B cell (primary cell): ENCODE measurements around the gene COL19A1. TPM values are rescaled to one million over a fixed set of nuclear protein-coding genes. Genes with fewer than 3 reads are reported as not detected.

ENCODE experiments used
- ATAC-seq: fragments of 200-7000 bp; cut with Tn5 transposase; one replicate; pipeline ENCODE4 v1.10.0; 2021; ENCODE audit warnings: low read depth, mild to moderate bottlenecking, moderate number of reproducible peaks, moderate library complexity
- CTCF ChIA-PET: fragments of 350-600 bp; sonication (Branson Sonifier 250); formaldehyde crosslinking; loops from one replicate; lab custom pipeline; 2021; ENCODE audit warnings: antibody characterized with exemption, inconsistent platforms; lab: Charles Lee
- POLR2A ChIA-PET: fragments of 350-600 bp; sonication (Branson Sonifier 250); formaldehyde crosslinking; loops from one replicate; lab custom pipeline; 2021; ENCODE audit warnings: antibody characterized with exemption; lab: Charles Lee
- DNase-seq: peaks from one replicate; pipeline ENCODE4 v3.0.0; 2013
- H2AFZ ChIP-seq: 2 replicates; pipeline ENCODE4 v1.6.1; 2012; ENCODE audit warnings: mild to moderate bottlenecking, low read depth, low read length; ENCODE audit not compliant: insufficient read depth, poor library complexity, severe bottlenecking
- H3K27ac ChIP-seq, 2 donors: 1 replicate in 1 of 2; 2 replicates in 1 of 2; pipeline ENCODE4 v1.5.1; 2012 to 2013; ENCODE audit warnings: low read length in 2 of 2, mild to moderate bottlenecking in 2 of 2, moderate library complexity in 1 of 2
- H3K27me3 ChIP-seq, 4 experiments: fragments of 200-600 bp in 1 of 4; sonication (generic) in 1 of 4; replicated peaks in 1 of 4; 1 replicate in 2 of 4; 2 replicates in 2 of 4; pipeline versions ENCODE4 v1.6.1 to v1.7.0; 2013 to 2016; ENCODE audit warnings: low read length in 3 of 4, mild to moderate bottlenecking in 2 of 4, mixed read lengths in 1 of 4, moderate library complexity in 1 of 4; ENCODE audit not compliant: insufficient read depth in 4 of 4, control insufficient read depth in 3 of 4; ENCODE audit errors: control extremely low read depth in 1 of 4
- H3K36me3 ChIP-seq, 2 experiments: replicated peaks in 1 of 2; 1 replicate in 1 of 2; 2 replicates in 1 of 2; pipeline versions ENCODE4 v1.6.1 to v1.7.1; 2013; ENCODE audit warnings: low read length in 1 of 2; ENCODE audit not compliant: insufficient read depth in 2 of 2, control insufficient read depth in 1 of 2; ENCODE audit errors: control extremely low read depth in 1 of 2, extremely low read depth in 1 of 2
- H3K4me1 ChIP-seq, 2 donors: fragments of 200-600 bp in 1 of 2; sonication (generic) in 1 of 2; 1 replicate in 1 of 2; 2 replicates in 1 of 2; pipeline versions ENCODE4 v1.5.1 to v1.6.1; 2013 to 2017; ENCODE audit warnings: low read length in 2 of 2; ENCODE audit not compliant: control insufficient read depth in 2 of 2, insufficient read depth in 2 of 2
- H3K4me2 ChIP-seq: replicated peaks from 2 replicates; pipeline ENCODE3; 2012; ENCODE audit warnings: mild to moderate bottlenecking, low read depth, low read length; ENCODE audit not compliant: poor library complexity, severe bottlenecking
- H3K4me3 ChIP-seq, 5 experiments: fragments of 200-600 bp in 1 of 5; sonication (generic) in 1 of 5; 1 replicate in 3 of 5; 2 replicates in 2 of 5; pipeline versions ENCODE4 v1.5.1 to v1.7.0; 2011 to 2016; ENCODE audit warnings: low read length in 4 of 5, mild to moderate bottlenecking in 4 of 5, low read depth in 2 of 5, control low read depth in 1 of 5, moderate library complexity in 1 of 5; ENCODE audit not compliant: insufficient read depth in 1 of 5; ENCODE audit errors: control extremely low read depth in 1 of 5, extremely low read depth in 1 of 5
- H3K79me2 ChIP-seq: fragments of 200-600 bp; sonication (generic); one replicate; pipeline ENCODE4 v1.6.0; 2016; ENCODE audit warnings: low read length; ENCODE audit not compliant: control insufficient read depth, insufficient read depth
- H3K9ac ChIP-seq: fragments of 200-600 bp; sonication (generic); 2 replicates; pipeline ENCODE4 v1.6.1; 2017; ENCODE audit warnings: mild to moderate bottlenecking, low read length, moderate library complexity
- H3K9me3 ChIP-seq, 3 donors: one replicate each; pipeline versions ENCODE4 v1.6.1 to v1.7.1; 2013; ENCODE audit warnings: low read length in 2 of 3; ENCODE audit not compliant: control insufficient read depth in 2 of 3, insufficient read depth in 1 of 3; ENCODE audit errors: control extremely low read depth in 1 of 3
- H4K20me1 ChIP-seq: 2 replicates; pipeline ENCODE4 v1.6.0; 2012; ENCODE audit warnings: mild to moderate bottlenecking, low read length; ENCODE audit not compliant: insufficient read depth, control insufficient read depth, poor library complexity, severe bottlenecking
- H3K27ac Mint-ChIP-seq: one replicate; pipeline ENCODE4 v1.8.0; 2021; ENCODE audit warnings: mixed read lengths
- H3K27me3 Mint-ChIP-seq: one replicate; pipeline ENCODE4 v1.8.0; 2021; ENCODE audit warnings: mixed read lengths
- H3K4me1 Mint-ChIP-seq: one replicate; pipeline ENCODE4 v1.8.0; 2021; ENCODE audit warnings: mixed read lengths
- H3K4me3 Mint-ChIP-seq: one replicate; pipeline ENCODE4 v1.8.0; 2021; ENCODE audit warnings: mixed read lengths
- H3K9me3 Mint-ChIP-seq: one replicate; pipeline ENCODE4 v1.8.0; 2022; ENCODE audit warnings: mixed read lengths; ENCODE audit not compliant: insufficient read depth
- EZH2 ChIP-seq: IDR thresholded peaks from 2 replicates; pipeline ENCODE4 v1.6.1; 2012; ENCODE audit warnings: borderline replicate concordance, low read depth, mild to moderate bottlenecking, moderate library complexity, low read length; ENCODE audit not compliant: insufficient read depth, poor library complexity, severe bottlenecking
- WGBS: methylation state at CpG from one replicate; pipeline ENCODE4 v1.1.5; 2013; ENCODE audit warnings: missing lambda C conversion rate; ENCODE audit not compliant: insufficient coverage; 5-methylcytosine and 5-hydroxymethylcytosine counted together
- intact Hi-C: fragments of 100-400 bp; cut with micrococcal nuclease; formaldehyde crosslinking; loops from one replicate; pipeline ENCODE4 v1.10.0; 2022
- polyA plus RNA-seq: library from polyadenylated mRNA; depleted of rRNA; stranded (reverse); fragments of >200 nt; gene quantifications from 2 replicates; pipeline ENCODE4 v1.2.3, GENCODE V29; 2012
- total RNA-seq, 2 donors: library from RNA; stranded (reverse); fragments of 120-200 nt in 1 of 2; gene quantifications; 1 replicate in 1 of 2; 2 replicates in 1 of 2; pipeline versions ENCODE4 v1.2.3 to v1.2.4, GENCODE V29; 2013 to 2022
- TF ChIP-seq, protein P1 (sequence below): fragments of 200-600 bp; IDR thresholded peaks from one replicate; pipeline ENCODE4 v1.8.0; 2022; ENCODE audit warnings: antibody characterized with exemption, mild to moderate bottlenecking

Gene COL19A1
- total and polyA plus RNA-seq, 2 donors (not counting 1 experiment from before 2014, with no cell fraction given) = 14.6 to 61.4 TPM

DNA sequence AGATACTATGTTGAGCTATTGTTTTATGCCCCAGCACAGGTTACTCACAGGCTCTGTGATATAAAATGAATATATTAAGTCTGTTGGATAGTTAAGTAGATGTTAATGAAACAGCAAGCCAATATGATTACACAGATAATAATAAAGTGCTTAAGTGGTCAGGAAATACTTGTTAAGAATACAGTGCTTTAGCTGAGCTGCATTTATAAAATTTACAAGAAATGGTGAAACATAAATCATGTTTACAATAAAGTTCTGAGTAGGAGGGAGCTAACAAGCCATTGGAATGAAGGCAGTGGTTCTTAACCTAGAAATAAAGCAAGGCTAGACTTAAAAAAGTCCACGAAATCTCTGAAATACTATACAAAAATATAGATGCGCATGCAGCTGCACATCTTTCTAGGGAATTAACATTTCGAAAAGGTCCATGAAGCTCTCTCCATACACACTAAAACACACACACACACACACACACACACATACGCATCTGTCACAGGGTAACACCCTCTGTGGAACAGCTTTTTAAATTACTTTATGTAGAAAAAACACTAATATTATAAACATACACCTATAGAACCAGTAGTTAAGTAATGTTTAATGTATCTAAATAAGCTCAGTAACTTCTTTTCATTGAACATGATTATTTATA is 349.2 kb downstream of the COL19A1 start:
- no peaks in the 10 kb centered on the region for H3K4me1 ChIP-seq
- Mint-ChIP-seq H3K4me3 (no peak overlapping the region), H3K4me1 (no peaks in the 10 kb centered on the region), H3K27me3 (no peaks in the 10 kb centered on the region), H3K9me3 (no peaks in the 10 kb centered on the region), H3K27ac (no peak overlapping the region)
- no peak overlapping the region for H3K4me2 ChIP-seq
- no peaks in the 10 kb centered on the region for H3K36me3 ChIP-seq
- no peak overlapping the region for H3K4me3 ChIP-seq
- ChIA-PET CTCF (interaction anchor here (0.6 to 1.6 kb wide), 4 partner anchors 13 to 740 kb away, joined by 3 read pairs; no protein-coding TSS in a partner anchor), POLR2A (no interaction called here)
- H3K9ac ChIP-seq = no peak overlapping the region
- no peak overlapping the region for H3K27ac ChIP-seq
- TF ChIP-seq EZH2 = no peak
- TF ChIP-seq, protein P1, sequence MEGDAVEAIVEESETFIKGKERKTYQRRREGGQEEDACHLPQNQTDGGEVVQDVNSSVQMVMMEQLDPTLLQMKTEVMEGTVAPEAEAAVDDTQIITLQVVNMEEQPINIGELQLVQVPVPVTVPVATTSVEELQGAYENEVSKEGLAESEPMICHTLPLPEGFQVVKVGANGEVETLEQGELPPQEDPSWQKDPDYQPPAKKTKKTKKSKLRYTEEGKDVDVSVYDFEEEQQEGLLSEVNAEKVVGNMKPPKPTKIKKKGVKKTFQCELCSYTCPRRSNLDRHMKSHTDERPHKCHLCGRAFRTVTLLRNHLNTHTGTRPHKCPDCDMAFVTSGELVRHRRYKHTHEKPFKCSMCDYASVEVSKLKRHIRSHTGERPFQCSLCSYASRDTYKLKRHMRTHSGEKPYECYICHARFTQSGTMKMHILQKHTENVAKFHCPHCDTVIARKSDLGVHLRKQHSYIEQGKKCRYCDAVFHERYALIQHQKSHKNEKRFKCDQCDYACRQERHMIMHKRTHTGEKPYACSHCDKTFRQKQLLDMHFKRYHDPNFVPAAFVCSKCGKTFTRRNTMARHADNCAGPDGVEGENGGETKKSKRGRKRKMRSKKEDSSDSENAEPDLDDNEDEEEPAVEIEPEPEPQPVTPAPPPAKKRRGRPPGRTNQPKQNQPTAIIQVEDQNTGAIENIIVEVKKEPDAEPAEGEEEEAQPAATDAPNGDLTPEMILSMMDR = no peak
- H3K79me2 ChIP-seq = no peaks in the 10 kb centered on the region
- WGBS = 92% methylated on average over 2 of the region's 4 CpGs
- H2AFZ ChIP-seq = no peak overlapping the region
- DNase-seq (no peak), ATAC-seq (no peak)
- intact Hi-C loops = no loop called here
- H3K27me3 ChIP-seq = no peaks in the 10 kb centered on the region
- H3K9me3 ChIP-seq = no peaks in the 10 kb centered on the region
- H4K20me1 ChIP-seq = no peaks in the 10 kb centered on the region

DNA sequence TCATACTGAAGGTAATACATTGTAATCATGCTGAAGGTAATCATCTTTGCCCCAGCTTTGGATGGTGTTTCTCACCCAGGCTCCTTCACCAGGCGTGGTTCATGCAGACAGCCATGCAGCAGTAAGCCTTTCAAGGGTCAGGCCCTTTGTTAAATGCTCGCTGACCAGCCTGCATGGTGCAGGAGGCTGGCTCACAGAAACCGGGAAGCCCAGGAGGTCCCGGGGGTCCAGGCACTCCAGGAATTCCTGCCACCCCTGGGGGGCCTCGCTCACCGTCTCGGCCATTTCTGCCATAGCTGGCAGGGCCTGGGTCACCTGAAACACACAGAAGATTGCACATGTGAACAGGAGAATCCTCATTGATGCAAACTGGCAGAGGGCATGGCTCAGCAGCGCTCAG is 350.4 kb downstream of the COL19A1 start:
- Histone ChIP-seq H3K9me3 (no peaks in the 10 kb centered on the region), H2AFZ (no peak overlapping the region), H3K4me3 (no peak overlapping the region), H3K27me3 (no peaks in the 10 kb centered on the region), H3K36me3 (no peaks in the 10 kb centered on the region), H3K27ac (no peak overlapping the region), H4K20me1 (no peaks in the 10 kb centered on the region), H3K4me2 (no peak overlapping the region), H3K79me2 (no peaks in the 10 kb centered on the region), H3K4me1 (peaks cover 5 to 8% of the 10 kb centered on the region in 2 donors), H3K9ac (no peak overlapping the region)
- Mint-ChIP-seq H3K9me3 (no peaks in the 10 kb centered on the region), H3K4me1 (peaks cover 7% of the 10 kb centered on the region), H3K27ac (no peak overlapping the region), H3K27me3 (peaks cover 3% of the 10 kb centered on the region), H3K4me3 (no peak overlapping the region)
- DNase-seq = no peak
- ChIA-PET CTCF (interaction anchor here (0.8 kb wide), 1 partner anchor 153 kb away, joined by 3 read pairs; no protein-coding TSS in a partner anchor), POLR2A (no interaction called here)
- TF ChIP-seq, protein P1 = no peak
- no peak for TF ChIP-seq EZH2
- intact Hi-C loops = no loop called here
- 84% methylated on average over 8 of the region's 8 CpGs for WGBS
- ATAC-seq = no peak
